Rectal smooth muscle tissue (tissue), 1 donor: ENCODE data around the gene PTPN14.

Experiments
- H3K27ac ChIP-seq: one replicate; pipeline ENCODE4 v1.7.0; 2013; ENCODE audit warnings: low read depth, low read length, inconsistent platforms
- H3K27me3 ChIP-seq: one replicate; pipeline ENCODE4 v1.7.0; 2013; ENCODE audit warnings: low read length; ENCODE audit not compliant: control insufficient read depth, insufficient read depth
- H3K36me3 ChIP-seq: one replicate; pipeline ENCODE4 v1.7.0; 2013; ENCODE audit warnings: low read length; ENCODE audit not compliant: control insufficient read depth, insufficient read depth
- H3K4me1 ChIP-seq: one replicate; pipeline ENCODE4 v1.7.0; 2013; ENCODE audit warnings: low read length; ENCODE audit not compliant: control insufficient read depth, insufficient read depth
- H3K4me3 ChIP-seq: one replicate; pipeline ENCODE4 v1.7.0; 2013; ENCODE audit warnings: low read length
- H3K9ac ChIP-seq: one replicate; pipeline ENCODE4 v1.7.0; 2013; ENCODE audit warnings: low read length

PTPN14 gene

DNA sequence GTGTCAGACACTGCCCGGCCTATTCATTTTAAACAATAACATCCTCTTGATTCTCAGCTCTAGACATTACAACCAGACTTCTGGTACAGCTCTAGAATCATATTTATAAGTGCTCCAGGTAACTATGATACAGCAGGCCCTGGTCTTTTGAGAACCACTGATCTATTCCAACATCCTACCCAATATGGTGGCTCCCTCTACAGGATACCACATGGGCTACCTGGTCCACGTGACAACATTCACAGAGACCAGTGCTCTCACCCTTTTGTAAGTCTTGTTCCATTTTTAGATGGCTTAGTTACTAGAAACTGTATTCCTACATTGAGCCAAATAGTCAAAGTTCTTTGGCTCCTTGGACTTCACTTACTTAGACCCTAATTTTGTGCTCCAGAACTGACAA, 102.9 kb downstream of the PTPN14 start:
- H3K9ac ChIP-seq = no peak overlapping the region
- no peak overlapping the region for H3K4me3 ChIP-seq
- no peak overlapping the region for H3K27ac ChIP-seq
- no peaks in the 10 kb centered on the region for H3K27me3 ChIP-seq
- no peaks in the 10 kb centered on the region for H3K36me3 ChIP-seq
- peaks cover 15% of the 10 kb centered on the region for H3K4me1 ChIP-seq

DNA sequence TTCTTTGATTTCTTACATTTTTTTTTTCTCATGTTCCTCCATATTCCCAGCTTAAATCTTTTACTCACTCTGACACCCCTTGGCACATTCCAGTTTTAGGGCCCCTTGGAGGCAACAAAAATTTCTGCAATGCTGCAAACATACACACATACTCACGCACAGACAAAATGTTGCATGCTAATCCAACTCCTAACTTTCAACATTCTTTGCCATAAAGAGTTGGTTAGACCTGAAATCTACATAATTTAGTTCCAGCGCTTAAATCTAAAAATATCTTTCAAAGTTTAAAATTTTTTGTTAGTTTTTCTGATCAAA, 103.9 kb downstream of the PTPN14 start:
- Histone ChIP-seq H3K27ac (no peak overlapping the region), H3K4me1 (peaks cover 15% of the 10 kb centered on the region), H3K36me3 (no peaks in the 10 kb centered on the region), H3K4me3 (no peak overlapping the region), H3K9ac (no peak overlapping the region), H3K27me3 (no peaks in the 10 kb centered on the region)

GRCh38 chr1:214446772-214447556, 104.4 kb downstream of the PTPN14 start:
- Histone ChIP-seq H3K27me3 (no peaks in the 10 kb centered on the region), H3K4me1 (peaks cover 15% of the 10 kb centered on the region), H3K4me3 (no peak overlapping the region), H3K9ac (no peak overlapping the region), H3K27ac (peak overlapping the region; percentile 33), H3K36me3 (no peaks in the 10 kb centered on the region)

DNA sequence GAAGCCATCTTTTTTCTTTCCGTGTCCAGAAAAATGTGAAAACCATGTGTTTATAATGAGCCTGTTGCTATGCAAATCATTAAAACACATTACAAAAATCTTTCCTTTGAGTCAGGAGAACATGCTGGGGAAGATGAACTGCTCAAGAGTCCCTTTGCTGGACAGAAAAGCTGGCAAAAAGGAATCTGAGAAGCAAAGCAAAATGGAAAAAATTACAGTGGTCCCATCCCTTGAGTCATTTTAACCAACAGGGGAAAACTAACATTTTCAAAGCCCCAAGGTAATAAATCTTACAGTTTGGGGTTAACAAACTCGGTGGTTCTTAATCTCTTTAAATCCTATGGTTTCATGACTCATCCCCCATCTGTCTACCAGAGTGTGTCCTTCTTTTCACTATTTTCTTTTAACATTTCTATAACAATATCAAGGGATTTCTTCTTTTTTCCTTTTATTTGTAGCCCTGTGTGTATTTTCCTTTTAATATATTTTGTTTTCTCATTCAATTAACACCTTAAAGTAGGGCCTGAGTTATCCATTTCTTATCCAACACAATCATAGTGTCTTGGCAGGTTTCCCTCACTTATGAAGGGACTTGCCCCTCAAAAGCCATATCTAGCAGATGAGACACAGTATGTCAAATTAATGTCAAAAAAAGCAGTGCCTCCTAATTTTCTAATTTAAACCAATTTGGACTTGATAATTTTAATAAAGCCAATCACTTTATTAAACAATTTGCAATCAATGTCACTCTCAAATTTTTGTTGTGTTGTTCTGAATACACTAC, 105.4 kb downstream of the PTPN14 start:
- H3K27me3 ChIP-seq = no peaks in the 10 kb centered on the region
- H3K4me3 ChIP-seq = no peak overlapping the region
- H3K27ac ChIP-seq = peak overlapping the region; percentile 55
- no peak overlapping the region for H3K9ac ChIP-seq
- no peaks in the 10 kb centered on the region for H3K36me3 ChIP-seq
- peaks cover 15% of the 10 kb centered on the region for H3K4me1 ChIP-seq

DNA sequence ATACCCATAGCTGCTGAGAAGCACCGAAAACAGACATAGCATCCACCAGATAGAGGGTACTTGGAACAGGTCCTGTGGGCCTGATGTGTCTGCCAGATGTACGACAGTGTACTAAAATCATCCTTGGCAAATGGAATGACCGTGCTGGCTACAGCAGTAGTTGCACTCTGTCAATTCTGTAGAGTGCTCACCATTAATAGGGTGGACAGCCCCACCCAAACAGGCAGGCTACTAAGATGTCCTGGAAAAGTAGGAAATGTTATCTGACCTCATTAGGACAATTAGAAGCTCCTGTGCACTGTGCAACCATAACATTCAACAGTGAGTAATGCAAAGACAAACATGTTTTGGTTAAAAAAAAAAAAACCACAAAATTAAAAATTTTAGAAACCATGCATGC, 106.2 kb downstream of the PTPN14 start:
- Histone ChIP-seq H3K36me3 (no peaks in the 10 kb centered on the region), H3K27me3 (no peaks in the 10 kb centered on the region), H3K27ac (peak overlapping the region; percentile 59), H3K4me1 (peaks cover 20% of the 10 kb centered on the region), H3K4me3 (no peak overlapping the region), H3K9ac (no peak overlapping the region)

DNA sequence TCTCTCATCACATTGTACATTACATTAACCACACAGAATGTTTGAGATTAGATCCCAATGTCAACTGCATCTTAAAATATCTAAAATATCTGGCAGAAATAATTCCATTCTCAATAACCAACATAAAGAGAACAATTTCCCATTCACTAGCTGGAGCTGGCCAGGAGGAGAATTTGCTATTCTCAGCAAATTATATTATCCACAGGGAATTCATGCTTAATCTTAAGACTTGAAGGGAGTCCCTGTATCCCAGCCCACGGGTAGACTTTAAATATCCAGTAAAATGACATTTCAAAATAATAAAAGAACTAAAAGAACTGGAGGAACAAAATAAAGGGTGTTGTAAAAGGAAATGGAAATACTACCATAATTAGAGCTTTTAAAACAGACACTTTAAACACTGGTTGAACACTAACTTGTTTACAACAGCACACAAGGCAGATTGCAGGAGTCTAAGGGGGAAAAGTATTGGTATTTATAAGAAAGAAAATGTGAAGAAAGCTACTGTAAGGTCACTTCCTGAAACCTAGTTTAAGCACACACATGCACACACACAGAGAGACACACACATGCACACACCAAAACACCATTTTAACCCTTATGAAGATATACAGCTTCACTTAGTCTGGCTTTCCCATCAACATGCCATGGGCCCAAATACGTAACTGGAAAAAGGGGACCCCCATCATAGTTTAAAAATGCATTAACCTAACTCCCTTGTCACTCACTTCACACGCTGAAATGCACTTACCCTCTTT, 107.0 kb downstream of the PTPN14 start:
- Histone ChIP-seq H3K4me1 (peaks cover 20% of the 10 kb centered on the region), H3K27ac (no peak overlapping the region), H3K4me3 (no peak overlapping the region), H3K36me3 (no peaks in the 10 kb centered on the region), H3K9ac (no peak overlapping the region), H3K27me3 (no peaks in the 10 kb centered on the region)

GRCh38 chr1:214441119-214441518, 110.3 kb downstream of the PTPN14 start:
- Histone ChIP-seq H3K4me3 (no peak overlapping the region), H3K4me1 (peaks cover 16% of the 10 kb centered on the region)

GRCh38 chr1:214440219-214440965, 111.0 kb downstream of the PTPN14 start:
- Histone ChIP-seq H3K27ac (no peak overlapping the region), H3K4me1 (peaks cover 13% of the 10 kb centered on the region), H3K9ac (no peak overlapping the region), H3K36me3 (no peaks in the 10 kb centered on the region), H3K27me3 (no peaks in the 10 kb centered on the region), H3K4me3 (no peak overlapping the region)

More at GRCh38 chr1:214441119-214441518, 110.3 kb downstream of the PTPN14 start:
- H3K9ac ChIP-seq = no peak overlapping the region
- H3K27ac ChIP-seq = no peak overlapping the region
- no peaks in the 10 kb centered on the region for H3K27me3 ChIP-seq
- no peaks in the 10 kb centered on the region for H3K36me3 ChIP-seq

GRCh38 chr1:214439352-214440119, 111.9 kb downstream of the PTPN14 start:
- Histone ChIP-seq H3K9ac (no peak overlapping the region), H3K36me3 (no peaks in the 10 kb centered on the region), H3K4me1 (peaks cover 5% of the 10 kb centered on the region), H3K4me3 (no peak overlapping the region), H3K27ac (no peak overlapping the region), H3K27me3 (no peaks in the 10 kb centered on the region)

- Histone ChIP-seq H3K9ac (no peak overlapping the region), H3K4me1 (peaks cover 5% of the 10 kb centered on the region), H3K4me3 (no peak overlapping the region), H3K27me3 (no peaks in the 10 kb centered on the region), H3K36me3 (no peaks in the 10 kb centered on the region), H3K27ac (no peak overlapping the region)
Measured at GRCh38 chr1:214438530-214438929, 112.9 kb downstream of the PTPN14 start.

DNA sequence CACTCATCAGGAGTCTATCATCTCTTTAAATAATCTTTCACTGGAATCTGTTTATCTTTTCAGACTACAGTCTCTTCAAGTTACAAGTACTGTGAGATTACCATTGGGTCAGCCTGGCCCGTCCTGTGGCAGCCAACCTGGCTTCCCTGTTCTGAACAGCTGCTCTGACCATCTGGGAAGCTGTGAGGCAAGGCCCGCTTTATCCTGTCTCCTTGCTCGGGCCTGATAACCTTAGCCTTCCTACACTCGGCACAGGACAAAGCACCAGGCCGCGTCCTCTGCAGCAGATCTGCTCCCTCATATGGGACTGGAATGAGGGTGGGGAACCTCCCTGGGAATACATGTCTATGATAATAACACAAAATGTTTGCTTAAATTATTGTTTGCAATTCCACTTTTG, 113.3 kb downstream of the PTPN14 start:
- no peaks in the 10 kb centered on the region for H3K27me3 ChIP-seq
- H3K27ac ChIP-seq = no peak overlapping the region
- H3K36me3 ChIP-seq = no peaks in the 10 kb centered on the region
- peaks cover 5% of the 10 kb centered on the region for H3K4me1 ChIP-seq
- no peak overlapping the region for H3K9ac ChIP-seq
- H3K4me3 ChIP-seq = no peak overlapping the region
